CD4-positive, alpha-beta T cell (primary cell): ENCODE data around the gene MED27. TPM values are rescaled to one million over a fixed set of nuclear protein-coding genes. Genes with fewer than 3 reads are reported as not detected.
A peak's percentile ranks its signal among the peaks of the same experiment; 100 is the strongest.

Experiments
- ATAC-seq: fragments of 200-7000 bp; cut with Tn5 transposase; one replicate; pipeline ENCODE4 v1.10.0; 2022; ENCODE audit warnings: mild to moderate bottlenecking; ENCODE audit not compliant: poor library complexity
- CTCF ChIA-PET: fragments of 350-600 bp; sonication (Branson Sonifier 250); formaldehyde crosslinking; loops from one replicate; lab custom pipeline; 2021; ENCODE audit warnings: antibody characterized with exemption, inconsistent platforms; lab: Charles Lee
- POLR2A ChIA-PET: fragments of 350-600 bp; sonication (Branson Sonifier 250); formaldehyde crosslinking; loops from one replicate; lab custom pipeline; 2021; ENCODE audit warnings: antibody characterized with exemption, inconsistent platforms; lab: Charles Lee
- DNase-seq, 14 experiments: peaks; one replicate each; pipeline ENCODE4 v3.0.0-alpha.2; 2013 to 2020; ENCODE audit warnings: mixed read lengths in 2 of 14
- H3K27ac ChIP-seq, 2 donors: one replicate each; pipeline versions ENCODE4 v1.5.1 to v1.7.0; 2013; ENCODE audit warnings: low read length in 2 of 2, low read depth in 1 of 2, mild to moderate bottlenecking in 1 of 2
- H3K27me3 ChIP-seq, 2 experiments: 1 replicate in 1 of 2; 2 replicates in 1 of 2; pipeline versions ENCODE4 v1.6.1 to v1.7.0; 2013; ENCODE audit warnings: low read length in 2 of 2, control low read depth in 1 of 2, mild to moderate bottlenecking in 1 of 2, moderate library complexity in 1 of 2; ENCODE audit not compliant: insufficient read depth in 2 of 2, control insufficient read depth in 1 of 2
- H3K36me3 ChIP-seq: one replicate; pipeline ENCODE4 v1.6.1; 2013; ENCODE audit warnings: low read length, control low read depth; ENCODE audit not compliant: insufficient read depth
- H3K4me1 ChIP-seq: one replicate; pipeline ENCODE4 v1.6.1; 2013; ENCODE audit warnings: low read length, control low read depth; ENCODE audit not compliant: insufficient read depth
- H3K4me3 ChIP-seq: one replicate; pipeline ENCODE4 v1.5.1; 2013; ENCODE audit warnings: mild to moderate bottlenecking, low read length, moderate library complexity
- H3K9me3 ChIP-seq, 2 experiments: 1 replicate in 1 of 2; 2 replicates in 1 of 2; pipeline versions ENCODE4 v1.6.1 to v1.7.0; 2013; ENCODE audit warnings: low read length in 2 of 2, mild to moderate bottlenecking in 2 of 2, control low read depth in 1 of 2, moderate library complexity in 1 of 2; ENCODE audit not compliant: control insufficient read depth in 1 of 2, insufficient read depth in 1 of 2
- H3K27ac Mint-ChIP-seq: one replicate; pipeline ENCODE4 v1.8.0; 2020; ENCODE audit warnings: mixed read lengths
- H3K27me3 Mint-ChIP-seq: one replicate; pipeline ENCODE4 v1.8.0; 2021; ENCODE audit warnings: mixed read lengths
- H3K36me3 Mint-ChIP-seq: one replicate; pipeline ENCODE4 v1.8.0; 2021; ENCODE audit warnings: low read depth, mixed read lengths
- H3K4me1 Mint-ChIP-seq: one replicate; pipeline ENCODE4 v1.8.0; 2021; ENCODE audit warnings: low read depth, mixed read lengths
- H3K4me3 Mint-ChIP-seq: one replicate; pipeline ENCODE4 v1.8.0; 2020; ENCODE audit warnings: mild to moderate bottlenecking, mixed read lengths
- H3K9me3 Mint-ChIP-seq: one replicate; pipeline ENCODE4 v1.8.0; 2020; ENCODE audit warnings: mixed read lengths
- intact Hi-C, 2 experiments: fragments of 100-400 bp; cut with DNase I in 1 of 2; cut with micrococcal nuclease in 1 of 2; formaldehyde crosslinking; loops; one replicate each; pipeline versions ENCODE4 v1.15.1 to v1.9.0; 2023 to 2025; cut with DNase I, micrococcal nuclease
- total RNA-seq, 174 experiments: library from RNA in 2 of 174; stranded (reverse) in 2 of 174; gene quantifications; one replicate each; pipeline ENCODE4 v1.2.3 and lab custom pipeline; 2021 to 2026
- TF ChIP-seq, protein P1 (sequence below): fragments of 200-600 bp; IDR thresholded peaks from one replicate; pipeline ENCODE4 v1.8.0; 2022; ENCODE audit warnings: antibody characterized with exemption, mild to moderate bottlenecking

MED27 gene
- total RNA-seq, 2 experiments from 2014 or later: 15.0 to 17.4 TPM

DNA sequence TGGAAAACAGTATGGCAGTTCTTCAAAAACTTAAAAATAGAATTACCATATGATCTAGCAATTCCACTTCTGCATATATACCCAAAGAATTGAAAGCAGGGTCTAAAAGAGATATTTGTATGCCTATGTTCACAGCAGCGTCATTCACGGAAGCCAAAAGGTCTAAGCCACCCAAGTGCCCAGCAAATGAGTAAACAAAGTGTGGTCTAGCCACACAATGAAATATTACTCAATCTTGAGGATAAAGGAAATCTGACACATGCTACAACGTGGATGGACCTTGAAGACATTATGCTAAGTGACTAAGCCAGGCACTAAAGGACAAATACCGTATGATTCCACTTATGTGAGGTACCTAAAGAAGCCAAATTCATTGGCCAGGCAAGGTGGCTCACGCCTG lies 11.1 kb upstream of the MED27 start:
- ChIA-PET CTCF (no interaction called here), POLR2A (no interaction called here)
- H3K27me3 Mint-ChIP-seq: peaks cover 40% of the 10 kb centered on the region
- Histone ChIP-seq H3K9me3 (peaks cover 0 to 3% of the 10 kb centered on the region in 2 experiments), H3K27ac (no peak overlapping the region), H3K27me3 (peaks cover 6 to 10% of the 10 kb centered on the region in 2 experiments), H3K4me3 (no peak overlapping the region), H3K4me1 (no peaks in the 10 kb centered on the region), H3K36me3 (no peaks in the 10 kb centered on the region)
- H3K27ac Mint-ChIP-seq: no peak overlapping the region
- H3K9me3 Mint-ChIP-seq: no peaks in the 10 kb centered on the region
- TF ChIP-seq, protein P1, sequence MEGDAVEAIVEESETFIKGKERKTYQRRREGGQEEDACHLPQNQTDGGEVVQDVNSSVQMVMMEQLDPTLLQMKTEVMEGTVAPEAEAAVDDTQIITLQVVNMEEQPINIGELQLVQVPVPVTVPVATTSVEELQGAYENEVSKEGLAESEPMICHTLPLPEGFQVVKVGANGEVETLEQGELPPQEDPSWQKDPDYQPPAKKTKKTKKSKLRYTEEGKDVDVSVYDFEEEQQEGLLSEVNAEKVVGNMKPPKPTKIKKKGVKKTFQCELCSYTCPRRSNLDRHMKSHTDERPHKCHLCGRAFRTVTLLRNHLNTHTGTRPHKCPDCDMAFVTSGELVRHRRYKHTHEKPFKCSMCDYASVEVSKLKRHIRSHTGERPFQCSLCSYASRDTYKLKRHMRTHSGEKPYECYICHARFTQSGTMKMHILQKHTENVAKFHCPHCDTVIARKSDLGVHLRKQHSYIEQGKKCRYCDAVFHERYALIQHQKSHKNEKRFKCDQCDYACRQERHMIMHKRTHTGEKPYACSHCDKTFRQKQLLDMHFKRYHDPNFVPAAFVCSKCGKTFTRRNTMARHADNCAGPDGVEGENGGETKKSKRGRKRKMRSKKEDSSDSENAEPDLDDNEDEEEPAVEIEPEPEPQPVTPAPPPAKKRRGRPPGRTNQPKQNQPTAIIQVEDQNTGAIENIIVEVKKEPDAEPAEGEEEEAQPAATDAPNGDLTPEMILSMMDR: no peak
- no peaks in the 10 kb centered on the region for H3K4me1 Mint-ChIP-seq
- ATAC-seq (no peak), DNase-seq (no peak)
- no peaks in the 10 kb centered on the region for H3K36me3 Mint-ChIP-seq
- intact Hi-C loops: no loop called here
- H3K4me3 Mint-ChIP-seq: no peak overlapping the region

DNA sequence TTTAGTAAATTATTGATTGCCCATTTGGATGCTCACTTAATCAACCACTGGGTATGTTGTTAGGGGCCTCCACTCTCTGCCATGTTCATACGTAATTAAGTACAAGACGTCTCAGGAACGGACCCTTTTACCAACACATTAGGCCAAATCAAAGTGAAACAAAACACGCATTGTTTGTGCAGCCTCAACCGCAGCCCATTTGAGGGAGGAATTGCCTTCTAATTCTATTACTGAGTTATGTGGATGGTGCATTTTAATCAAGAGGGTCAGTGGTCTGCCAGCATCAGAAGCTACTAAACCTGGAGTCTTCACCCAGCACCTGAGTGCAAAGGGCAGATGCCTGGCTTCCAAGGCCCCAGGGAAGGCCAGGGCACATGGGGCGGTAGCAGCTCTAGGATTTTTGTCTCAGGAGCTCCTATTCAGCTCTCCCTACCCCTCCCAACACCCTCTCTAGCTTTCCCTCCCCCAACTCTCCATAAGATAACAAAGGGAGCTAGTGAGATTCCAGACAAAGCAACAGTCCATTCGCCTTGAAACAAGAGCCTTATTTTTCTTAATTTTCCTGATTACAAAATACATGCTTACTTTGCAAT lies 7.9 kb upstream of the MED27 start:
- Mint-ChIP-seq H3K36me3 (no peaks in the 10 kb centered on the region), H3K4me3 (no peak overlapping the region), H3K27ac (no peak overlapping the region), H3K9me3 (no peaks in the 10 kb centered on the region), H3K4me1 (no peaks in the 10 kb centered on the region), H3K27me3 (peaks cover 39% of the 10 kb centered on the region)
- no peak for DNase-seq
- Histone ChIP-seq H3K4me1 (no peaks in the 10 kb centered on the region), H3K27ac (no peak overlapping the region), H3K36me3 (no peaks in the 10 kb centered on the region), H3K27me3 (peaks cover 6 to 12% of the 10 kb centered on the region in 2 experiments), H3K9me3 (peaks cover 0 to 3% of the 10 kb centered on the region in 2 experiments), H3K4me3 (no peak overlapping the region)
- ChIA-PET CTCF (no interaction called here), POLR2A (no interaction called here)
- TF ChIP-seq, protein P1: no peak
- ATAC-seq: no peak
- intact Hi-C loops: loop anchor here in 1 of 2 experiments (10.0 kb wide), 2 partner anchors 553 to 857 kb away; partner anchors contain the start of genes TSC1 and UCK1

DNA sequence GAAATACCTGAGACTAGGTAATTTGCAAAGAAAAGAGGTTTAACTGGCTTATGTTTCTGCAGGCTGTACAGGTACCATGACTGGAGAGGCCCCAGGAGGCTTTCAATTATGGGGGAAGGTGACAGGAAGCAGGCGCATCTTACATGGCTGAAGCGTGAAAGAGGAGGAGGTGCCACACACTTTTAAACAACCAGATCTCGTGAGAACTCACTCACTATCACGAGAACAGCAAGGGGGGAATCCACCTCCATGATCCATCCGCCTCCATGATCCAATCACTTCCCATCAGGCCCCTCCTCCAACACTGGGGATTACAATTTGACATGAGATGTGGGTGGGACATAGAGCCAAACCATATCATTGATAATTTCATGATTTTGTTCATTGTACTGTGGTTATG lies 2.5 kb upstream of the MED27 start:
- Mint-ChIP-seq H3K36me3 (peaks cover 23% of the 10 kb centered on the region), H3K4me3 (peak overlapping the region; percentile 21), H3K4me1 (peaks cover 29% of the 10 kb centered on the region), H3K27me3 (peaks cover 36% of the 10 kb centered on the region), H3K9me3 (no peaks in the 10 kb centered on the region), H3K27ac (no peak overlapping the region)
- Histone ChIP-seq H3K36me3 (peaks cover under 1% of the 10 kb centered on the region), H3K27me3 (peaks cover 0 to 9% of the 10 kb centered on the region in 2 experiments), H3K4me3 (no peak overlapping the region), H3K4me1 (peaks cover 19% of the 10 kb centered on the region), H3K9me3 (no peaks in the 10 kb centered on the region), H3K27ac (no peak overlapping the region)
- TF ChIP-seq, protein P1: no peak
- ChIA-PET POLR2A (no interaction called here), CTCF (no interaction called here)
- ATAC-seq (no peak), DNase-seq (no peak)
- intact Hi-C loops: loop anchor here in 1 of 2 experiments (5.0 to 10.0 kb wide), 4 partner anchors 160 to 955 kb away; partner anchors contain the start of genes NUP214, TSC1 and UCK1
